Esophagus (tissue), 2 donors: ENCODE results near the gene CD109. TPM values are rescaled to one million over a fixed set of nuclear protein-coding genes. Genes with fewer than 3 reads are reported as not detected.
"Not testable (repeated sequence)": the region's sequence is repeated elsewhere in the genome, so short reads cannot be mapped to it uniquely, and the experiment has no call there.

Experiments used
- H3K27ac ChIP-seq, 2 donors: one replicate each; pipeline ENCODE4 v1.5.1; 2013; ENCODE audit warnings: low read depth in 2 of 2, mild to moderate bottlenecking in 2 of 2, inconsistent platforms in 1 of 2, low read length in 1 of 2, moderate library complexity in 1 of 2
- H3K27me3 ChIP-seq, 2 donors: one replicate each; pipeline ENCODE4 v1.6.1; 2013; ENCODE audit warnings: low read length in 2 of 2, control low read depth in 1 of 2, mild to moderate bottlenecking in 1 of 2; ENCODE audit not compliant: insufficient read depth in 2 of 2, control insufficient read depth in 1 of 2
- H3K36me3 ChIP-seq, 2 donors: one replicate each; pipeline ENCODE4 v1.6.1; 2013; ENCODE audit warnings: low read length in 1 of 2; ENCODE audit not compliant: control insufficient read depth in 2 of 2, insufficient read depth in 2 of 2
- H3K4me1 ChIP-seq, 2 donors: one replicate each; pipeline ENCODE4 v1.6.1; 2013; ENCODE audit warnings: low read length in 1 of 2; ENCODE audit not compliant: control insufficient read depth in 2 of 2, insufficient read depth in 2 of 2
- H3K4me3 ChIP-seq, 2 donors: one replicate each; pipeline ENCODE4 v1.5.1; 2013; ENCODE audit warnings: low read length in 2 of 2, mild to moderate bottlenecking in 2 of 2, low read depth in 1 of 2, moderate library complexity in 1 of 2
- H3K9me3 ChIP-seq, 2 donors: one replicate each; pipeline ENCODE4 v1.6.1; 2013; ENCODE audit warnings: mild to moderate bottlenecking in 2 of 2, low read depth in 1 of 2, low read length in 1 of 2, moderate library complexity in 1 of 2; ENCODE audit not compliant: control insufficient read depth in 2 of 2, insufficient read depth in 1 of 2
- WGBS, 2 donors: extraction: QIAGEN DNeasy Blood & Tissue Kit; methylation state at CpG; one replicate each; pipeline ENCODE4 v1.1.7; 2013; 5-methylcytosine and 5-hydroxymethylcytosine counted together
- polyA plus RNA-seq, 2 donors: library from polyadenylated mRNA; stranded (reverse); fragments of 200-250 nt; gene quantifications; one replicate each; pipeline ENCODE4 v1.2.3, GENCODE V29; 2013
- donor health status: healthy with polysubstance abuse.
- donor health status: Bipolar disorder and iron deficiency.

The CD109 gene
- polyA plus RNA-seq, 2 donors, result 3.6 to 7.9 TPM

DNA sequence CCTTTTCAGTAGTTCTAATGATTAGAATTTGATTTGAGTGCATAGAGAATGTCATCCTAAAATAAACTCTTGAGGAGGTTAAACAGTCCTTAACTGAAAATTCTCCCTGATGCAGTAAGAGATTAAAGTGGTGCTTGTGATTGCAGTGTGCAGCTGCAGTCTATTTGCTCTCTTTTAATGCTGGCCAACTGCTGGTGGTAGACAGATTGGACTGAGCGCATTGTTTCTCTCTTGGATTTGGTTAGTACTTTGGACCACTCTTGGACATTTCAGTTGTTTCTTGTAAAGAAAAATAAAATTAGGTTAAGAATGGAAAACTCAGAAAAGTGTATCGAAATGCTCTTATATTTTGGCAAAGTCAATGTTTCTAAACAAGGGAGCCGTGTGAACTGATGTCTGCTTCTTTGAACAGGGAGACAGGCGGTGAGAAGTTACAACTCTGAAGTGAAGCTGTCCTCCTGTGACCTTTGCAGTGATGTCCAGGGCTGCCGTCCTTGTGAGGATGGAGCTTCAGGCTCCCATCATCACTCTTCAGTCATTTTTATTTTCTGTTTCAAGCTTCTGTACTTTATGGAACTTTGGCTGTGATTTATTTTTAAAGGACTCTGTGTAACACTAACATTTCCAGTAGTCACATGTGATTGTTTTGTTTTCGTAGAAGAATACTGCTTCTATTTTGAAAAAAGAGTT lies 127.2 kb downstream of the CD109 start:
- H3K9me3 ChIP-seq, result no peaks in the 10 kb centered on the region
- no peaks in the 10 kb centered on the region for H3K27me3 ChIP-seq
- no peaks in the 10 kb centered on the region for H3K4me1 ChIP-seq
- H3K4me3 ChIP-seq, result no peak overlapping the region
- H3K27ac ChIP-seq, result no peak overlapping the region
- peaks cover 0 to 3% of the 10 kb centered on the region in 2 donors for H3K36me3 ChIP-seq
- WGBS, 2 donors, result 52 to 59% methylated on average over 6 of the region's 6 CpGs

- no peaks in the 10 kb centered on the region for H3K9me3 ChIP-seq
- no peaks in the 10 kb centered on the region for H3K4me1 ChIP-seq
- WGBS, 2 donors, result 90 to 92% methylated on average over 1 of the region's 1 CpG
- no peaks in the 10 kb centered on the region for H3K27me3 ChIP-seq
- peaks cover 0 to 3% of the 10 kb centered on the region in 2 donors for H3K36me3 ChIP-seq
- H3K4me3 ChIP-seq, result no peak overlapping the region
- H3K27ac ChIP-seq, result no peak overlapping the region
Measured at GRCh38 chr6:73823832-73824231, 127.8 kb downstream of the CD109 start.

- no peaks in the 10 kb centered on the region for H3K36me3 ChIP-seq
- no peak overlapping the region for H3K4me3 ChIP-seq
- H3K27me3 ChIP-seq, result no peaks in the 10 kb centered on the region
- no peaks in the 10 kb centered on the region for H3K4me1 ChIP-seq
- no peak overlapping the region for H3K27ac ChIP-seq
- 48 to 84% methylated on average over 1 of the region's 1 CpG for WGBS, 2 donors
- H3K9me3 ChIP-seq, result no peaks in the 10 kb centered on the region
Measured at GRCh38 chr6:73826571-73826970, 130.6 kb downstream of the CD109 start.

DNA sequence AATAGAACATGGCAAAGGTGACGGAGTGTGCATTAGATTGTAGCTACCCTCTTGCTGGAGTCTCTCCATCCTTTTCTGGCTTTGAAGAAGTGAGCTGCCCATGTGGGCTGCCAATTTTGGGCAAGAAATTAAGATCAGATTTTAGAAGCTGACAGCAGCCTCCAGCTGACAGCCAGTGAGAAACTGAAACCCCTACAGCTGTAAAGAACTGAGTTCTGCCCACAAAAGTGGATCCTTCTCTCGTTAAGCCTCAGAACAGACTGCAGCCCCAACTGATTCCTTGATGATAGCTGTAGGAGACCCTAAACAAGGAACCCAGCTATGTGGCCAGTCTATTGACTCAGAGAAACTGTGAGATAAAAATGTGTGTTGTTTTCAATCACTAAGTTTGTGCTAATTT lies 134.1 kb downstream of the CD109 start:
- WGBS, 2 donors, result 91 to 92% methylated on average over 2 of the region's 2 CpGs
- H3K9me3 ChIP-seq, result no peaks in the 10 kb centered on the region
- no peaks in the 10 kb centered on the region for H3K36me3 ChIP-seq
- H3K4me1 ChIP-seq, result no peaks in the 10 kb centered on the region
- H3K27me3 ChIP-seq, result no peaks in the 10 kb centered on the region
- no peak overlapping the region for H3K4me3 ChIP-seq
- no peak overlapping the region for H3K27ac ChIP-seq

- no peak overlapping the region for H3K4me3 ChIP-seq
- H3K27ac ChIP-seq, result no peak overlapping the region
- no peaks in the 10 kb centered on the region for H3K27me3 ChIP-seq
- no peaks in the 10 kb centered on the region for H3K36me3 ChIP-seq
- no peaks in the 10 kb centered on the region for H3K9me3 ChIP-seq
- H3K4me1 ChIP-seq, result no peaks in the 10 kb centered on the region
- WGBS, 2 donors, result 60 to 68% methylated on average over 1 of the region's 1 CpG
Measured at GRCh38 chr6:73832313-73832712, 136.3 kb downstream of the CD109 start.

DNA sequence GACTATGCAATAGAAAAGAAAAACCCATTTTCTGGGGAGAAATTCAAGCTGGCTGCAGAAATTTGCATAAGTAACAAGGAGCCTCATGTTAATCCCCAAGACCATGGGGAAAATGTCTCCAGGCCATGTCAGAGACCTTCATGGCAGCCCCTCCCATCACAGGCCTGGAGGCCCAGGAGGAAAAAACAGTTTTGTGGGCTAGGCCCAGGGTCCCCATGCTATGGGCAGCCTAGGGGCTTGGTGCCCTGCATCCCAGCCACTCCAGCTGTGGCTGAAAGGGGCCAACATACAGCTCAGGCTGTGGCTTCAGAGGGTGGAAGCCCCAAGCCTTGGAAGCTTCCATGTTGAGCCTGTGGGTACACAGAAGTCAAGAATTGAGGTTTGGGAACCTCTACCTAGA lies 148.7 kb downstream of the CD109 start:
- not testable (repeated sequence) for H3K27me3 ChIP-seq, H3K9me3 ChIP-seq, H3K4me1 ChIP-seq, H3K4me3 ChIP-seq, H3K27ac ChIP-seq, H3K36me3 ChIP-seq

DNA sequence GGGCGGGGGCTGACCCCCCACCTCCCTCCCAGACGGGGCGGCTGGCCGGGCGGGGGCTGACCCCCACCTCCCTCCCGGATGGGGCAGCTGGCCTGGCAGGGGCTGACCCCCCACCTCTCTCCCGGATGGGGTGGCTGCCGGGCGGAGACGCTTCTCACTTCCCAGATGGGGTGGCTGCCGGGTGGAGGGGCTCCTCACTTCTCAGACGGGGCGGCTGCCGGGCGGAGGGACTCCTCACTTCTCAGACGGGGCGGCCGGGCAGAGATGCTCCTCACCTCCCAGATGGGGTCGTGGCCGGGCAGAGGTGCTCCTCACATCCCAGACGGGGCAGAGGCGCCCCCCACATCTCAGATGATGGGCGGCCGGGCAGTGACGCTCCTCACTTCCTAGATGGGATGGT lies 155.0 kb downstream of the CD109 start:
- not testable (repeated sequence) for H3K4me1 ChIP-seq, H3K27ac ChIP-seq, H3K27me3 ChIP-seq, H3K9me3 ChIP-seq, H3K36me3 ChIP-seq, H3K4me3 ChIP-seq
- WGBS, 2 donors, result 96 to 97% methylated on average over 12 to 25 of the region's 25 CpGs

DNA sequence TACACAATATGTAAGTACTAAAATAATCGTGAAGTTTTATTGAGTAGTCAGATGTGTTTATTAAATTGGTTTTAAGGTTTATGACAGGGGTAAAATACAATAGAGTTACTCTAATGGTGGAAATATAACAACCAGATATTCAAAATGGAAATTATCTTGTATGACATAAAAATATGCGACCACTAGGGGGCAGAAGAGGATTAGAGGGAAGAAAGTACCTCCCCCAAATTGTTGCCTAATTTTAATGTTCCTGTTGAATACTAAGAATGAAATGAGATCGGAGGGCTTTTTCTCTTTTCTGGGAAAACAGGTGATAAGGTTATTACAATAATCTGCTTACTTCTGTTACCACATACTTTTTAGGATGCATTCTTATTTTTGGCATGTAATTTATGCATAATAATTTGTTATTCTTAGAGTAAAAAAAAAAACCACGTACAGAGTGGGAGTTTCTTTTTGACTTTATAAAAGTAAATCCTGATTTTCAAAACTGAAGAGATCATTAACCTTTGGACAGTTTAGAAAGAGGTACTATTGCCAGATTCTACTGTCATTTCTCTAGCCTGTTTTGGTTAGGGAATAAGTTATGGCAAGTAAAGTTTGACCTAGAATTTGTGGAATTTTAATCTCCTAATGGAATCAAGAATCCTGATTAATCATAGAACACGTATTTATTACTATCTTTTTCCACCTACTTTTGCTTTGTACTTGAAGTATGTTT lies 159.2 kb downstream of the CD109 start:
- Histone ChIP-seq H3K4me3 (no peak overlapping the region), H3K27me3 (no peaks in the 10 kb centered on the region), H3K9me3 (no peaks in the 10 kb centered on the region), H3K27ac (no peak overlapping the region), H3K36me3 (no peaks in the 10 kb centered on the region), H3K4me1 (no peaks in the 10 kb centered on the region)
- 9 to 13% methylated on average over 5 of the region's 5 CpGs for WGBS, 2 donors

DNA sequence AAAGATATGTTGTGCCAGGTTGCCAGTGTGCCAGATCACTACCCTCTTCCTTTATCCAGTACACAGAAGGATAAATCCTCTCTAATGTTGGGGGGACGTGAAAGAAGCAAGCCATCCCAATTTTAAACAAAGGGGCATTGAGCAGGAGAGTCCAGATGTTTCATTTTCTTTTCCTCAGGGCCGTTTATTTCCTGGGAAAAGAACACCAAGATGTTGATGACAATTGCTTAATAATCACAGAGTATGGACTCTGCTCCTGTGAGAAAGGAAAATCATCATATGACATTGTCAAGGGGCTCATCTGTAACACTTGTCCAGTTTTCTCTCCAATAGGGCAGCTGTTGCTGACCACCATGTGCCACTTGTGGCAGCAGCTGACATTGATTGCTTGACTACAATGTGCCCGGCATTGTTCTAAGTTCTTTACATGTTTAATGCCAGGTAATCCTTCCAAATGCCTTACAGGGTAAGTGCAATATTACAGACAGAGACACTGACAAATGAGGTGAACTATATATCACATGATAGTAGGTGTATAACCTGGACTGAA lies 161.4 kb downstream of the CD109 start:
- WGBS, 2 donors, result 53 to 74% methylated on average over 3 of the region's 3 CpGs
- no peak overlapping the region for H3K4me3 ChIP-seq
- no peaks in the 10 kb centered on the region for H3K27me3 ChIP-seq
- H3K36me3 ChIP-seq, result no peaks in the 10 kb centered on the region
- no peaks in the 10 kb centered on the region for H3K4me1 ChIP-seq
- no peaks in the 10 kb centered on the region for H3K9me3 ChIP-seq
- no peak overlapping the region for H3K27ac ChIP-seq

DNA sequence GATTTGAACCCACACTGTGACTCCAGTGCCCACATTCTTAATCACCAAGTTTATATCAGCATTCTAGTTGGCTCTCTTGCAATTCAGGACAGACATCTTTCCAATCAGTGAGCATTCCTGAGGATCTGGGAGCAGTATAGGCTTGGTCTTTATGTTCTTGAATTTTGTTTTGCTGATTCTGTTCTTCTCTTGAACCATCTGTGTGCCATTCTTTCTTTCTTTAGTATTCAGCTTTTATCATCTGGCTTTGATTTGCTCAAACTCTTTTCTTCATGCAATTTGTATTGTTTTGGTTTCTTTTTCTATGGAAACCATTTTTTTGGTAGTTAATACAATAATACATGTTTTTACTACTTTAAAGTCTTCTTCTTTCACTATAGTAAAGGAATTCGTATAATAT lies 162.4 kb downstream of the CD109 start:
- no peaks in the 10 kb centered on the region for H3K36me3 ChIP-seq
- H3K9me3 ChIP-seq, result no peaks in the 10 kb centered on the region
- no peaks in the 10 kb centered on the region for H3K27me3 ChIP-seq
- no peak overlapping the region for H3K4me3 ChIP-seq
- no peak overlapping the region for H3K27ac ChIP-seq
- no peaks in the 10 kb centered on the region for H3K4me1 ChIP-seq
- WGBS, 2 donors, result 87 to 88% methylated on average over 1 of the region's 1 CpG
